Mucosa of descending colon (tissue), 3 donors: ENCODE results near the gene ZNF200. TPM values are rescaled to one million over a fixed set of nuclear protein-coding genes. Genes with fewer than 3 reads are reported as not detected.

ENCODE experiments used
- ATAC-seq: fragments of 200-7000 bp; cut with Tn5 transposase; one replicate; pipeline ENCODE4 v1.9.1; 2020; ENCODE audit warnings: mild to moderate bottlenecking, moderate library complexity
- DNase-seq, 3 donors: peaks; one replicate each; pipeline ENCODE4 v3.0.0-alpha.2; 2020
- H3K36me3 ChIP-seq: fragments of 200-600 bp; one replicate; pipeline ENCODE4 v1.8.0; 2021; ENCODE audit warnings: low read depth, mild to moderate bottlenecking
- H3K4me1 ChIP-seq: fragments of 200-600 bp; one replicate; pipeline ENCODE4 v1.8.0; 2021; ENCODE audit warnings: low read depth, mild to moderate bottlenecking
- H3K4me3 ChIP-seq: fragments of 200-600 bp; one replicate; pipeline ENCODE4 v1.8.0; 2021; ENCODE audit warnings: mild to moderate bottlenecking
- H3K9me3 ChIP-seq: fragments of 200-600 bp; one replicate; pipeline ENCODE4 v1.8.0; 2021; ENCODE audit warnings: mild to moderate bottlenecking
- intact Hi-C, 2 donors: fragments of 100-400 bp; cut with DNase I in 1 of 2; cut with micrococcal nuclease in 1 of 2; formaldehyde crosslinking; loops; one replicate each; pipeline versions ENCODE4 v1.11.0 to v1.11.1; 2022; cut with DNase I, micrococcal nuclease
- long read RNA-seq, 2 donors: library from polyadenylated mRNA; unstranded; transcript quantifications; one replicate each; pipeline ENCODE4 v2.0.0, GENCODE V29; 2019 to 2021
- total RNA-seq, 3 donors: library from RNA; stranded (reverse); fragmentation: NEBNext Ultra II Directional in 2 of 3; extraction: Animal tissue kit (Norgen Biotek cat#: 25700) in 2 of 3; gene quantifications; one replicate each; pipeline versions ENCODE4 v1.2.1 to v1.2.4, GENCODE V29; 2021 to 2023
- TF ChIP-seq, protein P1 (sequence below): fragments of 200-600 bp; IDR thresholded peaks from one replicate; pipeline ENCODE4 v1.8.0; 2022; ENCODE audit warnings: antibody characterized with exemption, mild to moderate bottlenecking
- donor health status: DM: no; HTN: no; CAD: no; lungs with moderate emphysema.
- donor health status: DM: no; HTN: no; CAD: no.
- donor health status: DM: no; HTN: yes; CAD: no.

The ZNF200 gene
- 1 to 10 TPM; 6.6 to 8.0 (median 8.0) TPM for total RNA-seq
- long read RNA-seq, donor 1, partial matches to known transcripts = 0 of 5 reads
- long read RNA-seq, donor 1, other reads (novel, unspliced or antisense) = 2 of 5 reads
- long read RNA-seq, donor 2, full-length matches to known transcripts = 4 of 4 reads
- long read RNA-seq, donor 2, partial matches to known transcripts = 0 of 4 reads
- long read RNA-seq, donor 2, other reads (novel, unspliced or antisense) = 0 of 4 reads

DNA sequence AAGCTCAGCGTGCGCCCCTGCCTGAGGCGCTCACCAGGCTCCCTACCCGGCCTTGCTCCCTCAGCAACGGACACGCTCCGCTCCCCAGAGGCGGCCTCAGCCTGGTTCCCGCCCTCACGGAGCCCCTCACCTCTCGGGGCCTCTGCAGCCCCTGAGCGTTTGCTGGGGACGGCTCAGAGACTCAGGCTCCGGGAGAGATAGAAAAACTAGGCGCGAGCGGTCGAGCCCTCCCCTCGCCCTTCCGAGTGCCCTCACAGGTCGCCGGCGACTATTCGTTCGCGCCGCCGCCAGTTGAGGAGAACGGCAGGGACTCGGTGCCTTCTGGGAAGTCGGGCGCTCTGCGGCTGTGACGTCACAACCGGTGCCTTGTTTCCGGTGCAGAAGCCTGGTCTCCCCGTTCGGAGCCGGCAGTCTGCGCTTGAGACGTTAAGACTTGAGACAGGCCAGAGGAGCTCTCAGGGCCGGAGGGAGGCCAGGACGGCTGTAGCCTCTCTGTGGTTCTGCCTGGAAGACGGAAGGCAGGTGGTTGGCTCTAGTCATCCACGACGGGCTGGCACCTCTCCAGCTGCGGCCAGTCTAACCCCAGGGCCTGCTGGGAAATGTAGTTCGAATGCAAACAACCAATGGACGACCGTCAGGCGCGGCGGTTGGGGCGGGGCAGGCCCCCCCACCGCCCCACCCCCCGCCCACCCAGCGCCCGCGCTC lies at the start of gene ZNF200:
Gene ZNF200 (minus strand): TSS at position 302 of the 705 bp plus-strand sequence. CDS start 1,403 bp downstream, outside the sequence.
- intact Hi-C loops = no loop called here
- Histone ChIP-seq H3K4me1 (peaks cover 8% of the 10 kb centered on the region), H3K36me3 (peaks cover 12% of the 10 kb centered on the region), H3K9me3 (peaks cover 7% of the 10 kb centered on the region), H3K4me3 (peak within 1 kb of the TSS; percentile 81)
- DNase-seq (peak; percentile 95 to 98 (median 98)), ATAC-seq (peak; percentile 99)
- TF ChIP-seq, protein P1, sequence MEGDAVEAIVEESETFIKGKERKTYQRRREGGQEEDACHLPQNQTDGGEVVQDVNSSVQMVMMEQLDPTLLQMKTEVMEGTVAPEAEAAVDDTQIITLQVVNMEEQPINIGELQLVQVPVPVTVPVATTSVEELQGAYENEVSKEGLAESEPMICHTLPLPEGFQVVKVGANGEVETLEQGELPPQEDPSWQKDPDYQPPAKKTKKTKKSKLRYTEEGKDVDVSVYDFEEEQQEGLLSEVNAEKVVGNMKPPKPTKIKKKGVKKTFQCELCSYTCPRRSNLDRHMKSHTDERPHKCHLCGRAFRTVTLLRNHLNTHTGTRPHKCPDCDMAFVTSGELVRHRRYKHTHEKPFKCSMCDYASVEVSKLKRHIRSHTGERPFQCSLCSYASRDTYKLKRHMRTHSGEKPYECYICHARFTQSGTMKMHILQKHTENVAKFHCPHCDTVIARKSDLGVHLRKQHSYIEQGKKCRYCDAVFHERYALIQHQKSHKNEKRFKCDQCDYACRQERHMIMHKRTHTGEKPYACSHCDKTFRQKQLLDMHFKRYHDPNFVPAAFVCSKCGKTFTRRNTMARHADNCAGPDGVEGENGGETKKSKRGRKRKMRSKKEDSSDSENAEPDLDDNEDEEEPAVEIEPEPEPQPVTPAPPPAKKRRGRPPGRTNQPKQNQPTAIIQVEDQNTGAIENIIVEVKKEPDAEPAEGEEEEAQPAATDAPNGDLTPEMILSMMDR = no peak

- Histone ChIP-seq H3K4me3 (peak overlapping the region; percentile 93), H3K9me3 (peaks cover 24% of the 10 kb centered on the region), H3K36me3 (no peaks in the 10 kb centered on the region), H3K4me1 (peaks cover 16% of the 10 kb centered on the region)
- DNase-seq = peak in 2 of 3 donors; percentile 25 to 69
- no peak for ATAC-seq
- intact Hi-C loops = no loop called here
- TF ChIP-seq, protein P1 = no peak
These were observed 48.8 kb upstream of the ZNF200 start for GRCh38 chr16:3283543-3284447.

- Histone ChIP-seq H3K36me3 (no peaks in the 10 kb centered on the region), H3K4me3 (peak within 1 kb of the TSS; percentile 93), H3K4me1 (peaks cover 16% of the 10 kb centered on the region), H3K9me3 (peaks cover 15% of the 10 kb centered on the region)
- DNase-seq (peak; percentile 97), ATAC-seq (peak; percentile 96)
- intact Hi-C loops = no loop called here
- TF ChIP-seq, protein P1 = no peak
These were observed 48.0 kb upstream of the ZNF200 start, which contains the start of gene ZNF263 for GRCh38 chr16:3282730-3283542. Gene ZNF263 (plus strand): TSS chr16:3283491. CDS start chr16:3283819, 328 bp downstream.

DNA sequence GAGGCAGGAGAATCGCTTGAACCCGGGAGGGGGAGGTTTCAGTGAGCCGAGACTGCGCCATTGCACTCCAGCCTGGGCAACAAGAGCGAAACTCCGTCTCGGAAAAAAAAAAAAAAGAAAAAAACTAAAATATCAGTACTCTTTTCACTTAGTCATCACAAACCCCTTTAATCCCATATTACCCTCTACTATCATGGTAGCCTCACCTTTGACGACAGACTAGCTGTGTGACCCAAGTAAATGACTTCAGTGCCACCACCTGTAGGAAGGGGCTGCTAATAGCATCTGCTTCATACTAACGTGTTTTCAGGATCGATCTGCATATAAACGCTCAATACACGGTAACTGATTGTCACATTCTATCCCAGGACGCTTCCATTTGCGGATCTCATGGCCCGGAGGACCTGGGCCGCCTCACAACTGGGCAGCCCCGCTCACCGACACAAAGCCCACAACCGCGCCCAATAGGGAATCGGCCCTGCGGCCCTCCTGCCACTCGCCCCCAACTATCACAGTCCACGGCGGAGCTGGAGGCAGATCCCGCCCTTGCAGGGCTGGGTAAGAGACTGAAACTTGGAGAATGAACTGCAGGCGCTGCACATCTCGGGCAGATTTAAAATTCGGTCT lies 47.3 kb upstream of the ZNF200 start:
- peak; percentile 48 for ATAC-seq
- intact Hi-C loops = no loop called here
- TF ChIP-seq, protein P1 = no peak
- no peak for DNase-seq
- H3K36me3 ChIP-seq = no peaks in the 10 kb centered on the region
- H3K9me3 ChIP-seq = peaks cover 15% of the 10 kb centered on the region
- H3K4me3 ChIP-seq = peak overlapping the region; percentile 93
- peaks cover 16% of the 10 kb centered on the region for H3K4me1 ChIP-seq
